ENCODE measurements around the gene SLC44A5. TPM values are rescaled to one million over a fixed set of nuclear protein-coding genes. Genes with fewer than 3 reads are reported as not detected.

Gene SLC44A5
- total and polyA plus RNA-seq, 2 experiments from 2014 or later = 3.3 to 11.7 TPM

- Histone ChIP-seq H3K9me2 (ENCODE audit: insufficient read depth) (peaks cover 5% of the 10 kb centered on the region; the same call in 1 of the 2 replicates), H3K27ac (ENCODE audit: low read depth) (no peak overlapping the region), H3K4me2 (no peak overlapping the region), H2AFZ (no peak overlapping the region), H4K20me1 (replicated peaks; ENCODE audit: insufficient read depth) (no peaks in the 10 kb centered on the region), H3K36me3 (ENCODE audit: insufficient read depth) (no peaks in the 10 kb centered on the region), H3K79me2 (replicated peaks; ENCODE audit: insufficient read depth) (no peaks in the 10 kb centered on the region), H3F3A (replicated peaks; ENCODE audit: low read depth) (no peaks in the 10 kb centered on the region), H3K4me3 (no peak overlapping the region), H3K27me3 (ENCODE audit: insufficient read depth) (no peaks in the 10 kb centered on the region), H3K4me1 (ENCODE audit: insufficient read depth) (peaks cover 4% of the 10 kb centered on the region; the same call in 1 of the 2 replicates)
- Mint-ChIP-seq H3K27me3 (ENCODE audit: insufficient read depth, low read depth, poor library complexity) (no peaks in the 10 kb centered on the region), H3K4me1 (peaks cover 7% of the 10 kb centered on the region), H3K4me3 (no peak overlapping the region), H3K36me3 (ENCODE audit: low read depth) (no peaks in the 10 kb centered on the region), H3K9me3 (no peaks in the 10 kb centered on the region), H3K27ac (no peak overlapping the region)
- ATAC-seq (no peak), DNase-seq (ENCODE audit: low spot score) (no peak)
- no peak for TF ChIP-seq ZNF114 (CRISPR knock-in tag; IDR thresholded peaks at IDR 0.05)
- TF ChIP-seq NANOG (IDR thresholded peaks at IDR 0.05; ENCODE audit: borderline replicate concordance) = no peak
- TF ChIP-seq CTCF (conservative IDR thresholded peaks at IDR 0.05; ENCODE audit: low read depth in 2 of 2) = no peak
- TF ChIP-seq STAT1 (IDR thresholded peaks at IDR 0.05; ENCODE audit: unreplicated experiment) = no peak
- TF ChIP-seq REST (IDR thresholded peaks at IDR 0.05; ENCODE audit: unreplicated experiment) = no peak
- TF ChIP-seq CREB1 (CRISPR knock-in tag; IDR thresholded peaks at IDR 0.05; ENCODE audit: low read depth) = no peak
- no peak for TF ChIP-seq JUNB (IDR thresholded peaks at IDR 0.05; ENCODE audit: unreplicated experiment)
- no peak for TF ChIP-seq ETS1 (IDR thresholded peaks at IDR 0.05)
- no peak for TF ChIP-seq ZNF462 (CRISPR knock-in tag; IDR thresholded peaks at IDR 0.05)
- no peak for TF ChIP-seq POLR2AphosphoS5 (IDR thresholded peaks at IDR 0.05; ENCODE audit: low read depth)
- TF ChIP-seq EZH2phosphoT487 (IDR thresholded peaks at IDR 0.05; ENCODE audit: unreplicated experiment) = no peak
- TF ChIP-seq ZNF331 (CRISPR knock-in tag; IDR thresholded peaks at IDR 0.05; ENCODE audit: low read depth) = no peak
- TF ChIP-seq EZH2 (IDR thresholded peaks at IDR 0.05; ENCODE audit: low read depth, unreplicated experiment) = no peak
These were observed 302.5 kb downstream of the SLC44A5 start for GRCh38 chr1:75308365-75308764.
